ENCODE data around the gene CCL19.

DNA sequence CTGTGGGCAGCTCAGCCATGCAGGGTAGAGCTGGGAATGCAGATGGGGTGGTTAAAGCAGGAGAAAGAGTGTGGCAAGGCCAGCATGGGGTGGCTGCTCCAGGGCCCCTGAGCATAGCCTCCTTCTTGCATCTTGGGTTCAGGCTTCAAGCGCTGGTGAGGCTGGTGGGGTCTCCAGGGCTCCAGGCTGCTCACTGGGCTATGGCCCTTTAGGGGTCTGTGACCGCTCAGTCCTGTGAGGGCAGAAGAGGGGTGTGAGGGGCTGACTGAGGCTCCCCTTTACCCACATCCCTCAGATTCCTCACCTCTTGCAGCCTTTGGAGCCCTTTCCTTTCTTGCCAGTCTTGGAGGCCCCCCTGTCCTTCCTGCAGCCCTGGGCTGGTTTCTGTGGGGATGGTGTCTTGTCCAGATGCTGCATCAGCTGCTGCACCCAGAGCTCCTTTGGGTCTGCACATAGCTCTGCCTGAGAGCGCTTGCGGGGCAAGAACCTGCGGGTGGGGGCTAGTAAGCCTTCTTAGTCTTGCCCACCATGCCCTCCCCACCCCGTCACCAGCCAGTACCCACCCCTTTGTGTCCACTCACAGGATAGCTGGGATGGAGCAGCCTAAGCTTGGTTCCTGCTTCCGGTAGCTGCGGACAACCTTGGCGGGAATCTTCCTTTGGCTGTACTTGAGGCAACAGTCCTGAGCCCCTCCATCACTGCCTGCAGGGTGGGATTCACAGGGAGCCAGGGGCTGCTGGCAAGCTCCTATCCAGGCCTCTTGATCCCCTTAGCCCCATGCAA is 18.3 kb upstream of the CCL19 start:
- TF ChIP-seq CTCF (IDR thresholded peaks at IDR 0.05) (no peak), RFX5 (IDR thresholded peaks at IDR 0.05; ENCODE audit: low read length) (no peak), USF2 (IDR thresholded peaks at IDR 0.05; ENCODE audit: borderline replicate concordance, low read depth, low read length) (no peak)

All from SK-N-SH (cell line).